Epithelial cell of proximal tubule (primary cell): Measurements from ENCODE around the gene WDFY4. TPM values are rescaled to one million over a fixed set of nuclear protein-coding genes. Genes with fewer than 3 reads are reported as not detected.

ENCODE experiments used
- DNase-seq: peaks from one replicate; pipeline ENCODE4 v3.0.0-alpha.2; 2011; ENCODE audit warnings: low read depth
- H3K4me3 ChIP-seq: 2 replicates; pipeline ENCODE4 v1.5.1; 2011; ENCODE audit warnings: low read depth, mild to moderate bottlenecking, low read length
- total RNA-seq: library from RNA; depleted of rRNA; stranded (reverse); fragments of >200 nt; gene quantifications from 2 replicates; pipeline ENCODE4 v1.2.3, GENCODE V29; 2015
- TF ChIP-seq, protein P1 (sequence below): conservative IDR thresholded peaks from 2 replicates; pipeline ENCODE4 v1.5.1; 2012; ENCODE audit warnings: low read depth, mild to moderate bottlenecking, low read length

Gene WDFY4
- total RNA-seq, 1 donor from 2014 or later = not detected

DNA sequence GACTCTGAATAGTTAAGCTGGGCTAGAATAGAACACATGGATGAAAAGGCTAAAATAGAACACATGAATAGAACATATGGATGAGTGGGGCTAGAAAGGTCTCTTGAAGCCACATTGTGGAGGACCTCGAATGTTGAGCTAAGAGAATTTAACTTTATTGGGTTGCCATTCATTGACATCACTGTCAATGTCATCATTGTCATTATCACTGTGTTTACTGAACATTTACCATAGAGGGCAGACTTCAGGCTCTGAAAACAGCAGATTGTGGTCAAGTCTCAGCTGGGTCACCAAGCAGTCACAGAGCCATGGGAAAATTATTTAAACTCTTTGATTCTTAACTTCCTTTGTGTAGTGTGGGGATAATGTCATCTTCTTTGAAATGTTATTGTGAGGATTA is 80.4 kb downstream of the WDFY4 start:
- TF ChIP-seq, protein P1, sequence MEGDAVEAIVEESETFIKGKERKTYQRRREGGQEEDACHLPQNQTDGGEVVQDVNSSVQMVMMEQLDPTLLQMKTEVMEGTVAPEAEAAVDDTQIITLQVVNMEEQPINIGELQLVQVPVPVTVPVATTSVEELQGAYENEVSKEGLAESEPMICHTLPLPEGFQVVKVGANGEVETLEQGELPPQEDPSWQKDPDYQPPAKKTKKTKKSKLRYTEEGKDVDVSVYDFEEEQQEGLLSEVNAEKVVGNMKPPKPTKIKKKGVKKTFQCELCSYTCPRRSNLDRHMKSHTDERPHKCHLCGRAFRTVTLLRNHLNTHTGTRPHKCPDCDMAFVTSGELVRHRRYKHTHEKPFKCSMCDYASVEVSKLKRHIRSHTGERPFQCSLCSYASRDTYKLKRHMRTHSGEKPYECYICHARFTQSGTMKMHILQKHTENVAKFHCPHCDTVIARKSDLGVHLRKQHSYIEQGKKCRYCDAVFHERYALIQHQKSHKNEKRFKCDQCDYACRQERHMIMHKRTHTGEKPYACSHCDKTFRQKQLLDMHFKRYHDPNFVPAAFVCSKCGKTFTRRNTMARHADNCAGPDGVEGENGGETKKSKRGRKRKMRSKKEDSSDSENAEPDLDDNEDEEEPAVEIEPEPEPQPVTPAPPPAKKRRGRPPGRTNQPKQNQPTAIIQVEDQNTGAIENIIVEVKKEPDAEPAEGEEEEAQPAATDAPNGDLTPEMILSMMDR = no peak
- no peak for DNase-seq

DNA sequence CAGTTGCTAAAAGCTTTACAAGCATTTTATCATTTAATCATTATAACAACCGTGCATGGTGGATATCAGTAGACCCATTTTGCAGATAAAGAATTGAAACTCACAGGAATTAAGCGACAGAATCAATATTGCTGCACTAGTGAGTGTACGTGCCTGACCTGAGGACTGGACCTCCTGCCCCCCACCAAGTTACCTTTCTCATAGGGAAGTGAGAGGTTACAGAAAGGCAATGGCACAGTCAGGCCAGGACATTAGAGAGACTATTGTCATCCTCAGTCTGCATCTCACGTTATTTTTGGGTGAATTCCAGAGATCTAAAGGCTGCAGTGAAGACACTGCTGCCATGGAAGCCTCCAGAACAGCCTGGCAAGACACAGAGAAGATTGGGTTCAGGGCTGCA is 80.9 kb downstream of the WDFY4 start:
- TF ChIP-seq, protein P1 = no peak
- H3K4me3 ChIP-seq = no peak overlapping the region
- DNase-seq = no peak

More for the DNA sequence above, 80.4 kb downstream of the WDFY4 start:
- H3K4me3 ChIP-seq = no peak overlapping the region

DNA sequence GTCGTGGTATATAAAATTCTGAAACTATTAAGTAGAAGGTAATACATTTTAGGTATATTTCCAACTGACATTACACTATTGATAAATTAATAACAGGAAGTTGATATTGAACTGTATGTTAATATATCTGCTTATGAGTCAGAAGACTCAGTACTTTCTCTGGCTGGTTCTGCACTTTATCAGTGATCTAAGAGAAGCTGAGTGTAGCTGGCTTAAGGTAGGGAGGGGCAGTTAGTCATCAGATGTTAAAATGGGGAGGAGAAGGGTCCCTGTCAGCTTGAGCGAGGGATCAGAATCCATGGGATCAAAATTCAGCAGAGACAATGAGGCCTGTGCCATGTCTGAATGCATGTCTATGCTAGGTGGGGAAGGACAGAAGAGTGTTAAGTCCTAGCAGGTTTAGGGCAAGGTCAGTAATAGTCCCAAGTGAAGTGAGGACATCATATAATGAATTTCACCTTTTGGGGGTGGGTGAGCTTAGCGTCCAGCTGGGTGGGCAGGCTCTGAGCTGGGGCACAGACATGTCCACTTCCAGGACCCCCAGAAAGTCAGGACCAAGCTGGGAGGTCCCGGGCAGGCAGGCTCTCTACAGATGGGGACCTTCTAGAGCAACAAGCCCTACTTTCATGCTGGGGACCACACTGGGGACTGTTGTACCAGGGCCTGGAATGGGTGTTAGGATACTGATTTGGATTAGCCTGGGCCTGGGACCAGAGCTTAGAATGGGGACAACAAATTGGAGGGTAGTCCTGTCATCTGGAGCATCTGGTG is 82.9 kb downstream of the WDFY4 start:
- no peak for DNase-seq
- TF ChIP-seq, protein P1 = no peak
- H3K4me3 ChIP-seq = no peak overlapping the region

DNA sequence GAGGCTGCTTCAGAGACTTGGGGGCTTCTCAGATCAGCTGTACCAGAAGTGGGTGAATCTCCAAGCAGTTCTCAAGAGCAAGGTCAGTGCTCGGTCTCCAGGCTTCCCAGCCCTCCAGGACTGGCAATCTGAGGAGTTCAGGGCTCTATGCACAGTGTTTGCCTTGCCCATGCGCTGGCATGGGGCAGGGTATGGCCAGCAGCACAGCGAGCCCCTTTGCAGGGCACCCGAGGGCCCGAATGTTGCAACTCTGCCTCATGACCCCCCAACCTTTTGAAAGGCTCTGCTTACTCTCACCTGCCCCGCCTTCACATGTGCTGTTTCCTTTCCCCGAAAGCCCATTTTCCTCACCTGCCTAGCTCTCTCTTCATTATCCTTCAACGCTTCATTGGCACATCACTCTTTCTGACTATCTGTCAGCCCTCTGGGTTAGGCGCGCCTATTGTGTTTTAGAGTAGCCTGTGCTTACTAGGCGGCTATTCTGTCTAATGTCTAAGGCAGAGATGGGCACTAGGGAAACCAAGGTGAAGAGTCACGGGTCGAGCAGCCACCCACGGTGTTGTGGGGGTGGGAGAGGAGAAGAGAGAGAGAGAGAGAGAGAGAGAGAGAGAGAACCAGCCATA is 83.6 kb downstream of the WDFY4 start:
- TF ChIP-seq, protein P1 = no peak
- H3K4me3 ChIP-seq = no peak overlapping the region
- DNase-seq = no peak

DNA sequence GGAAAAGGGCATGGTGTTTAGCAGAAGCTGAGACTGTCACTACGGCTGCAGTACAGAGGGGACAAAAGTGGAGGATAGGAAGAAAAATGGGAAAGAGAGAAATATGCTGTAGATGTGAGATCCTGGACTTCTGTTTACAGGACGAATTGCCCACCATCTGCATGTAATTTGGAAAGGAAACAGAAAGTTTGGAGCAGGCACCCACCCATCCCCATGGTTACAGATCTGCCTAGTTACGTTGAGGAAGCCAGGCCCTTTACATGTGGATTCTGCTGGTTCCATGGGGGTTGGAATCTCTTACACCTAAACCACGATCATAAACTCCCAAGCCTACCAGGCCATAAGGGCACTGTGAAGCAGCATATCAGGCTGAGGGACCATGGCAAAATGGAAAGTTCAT is 84.3 kb downstream of the WDFY4 start:
- no peak overlapping the region for H3K4me3 ChIP-seq
- DNase-seq = no peak
- TF ChIP-seq, protein P1 = no peak

DNA sequence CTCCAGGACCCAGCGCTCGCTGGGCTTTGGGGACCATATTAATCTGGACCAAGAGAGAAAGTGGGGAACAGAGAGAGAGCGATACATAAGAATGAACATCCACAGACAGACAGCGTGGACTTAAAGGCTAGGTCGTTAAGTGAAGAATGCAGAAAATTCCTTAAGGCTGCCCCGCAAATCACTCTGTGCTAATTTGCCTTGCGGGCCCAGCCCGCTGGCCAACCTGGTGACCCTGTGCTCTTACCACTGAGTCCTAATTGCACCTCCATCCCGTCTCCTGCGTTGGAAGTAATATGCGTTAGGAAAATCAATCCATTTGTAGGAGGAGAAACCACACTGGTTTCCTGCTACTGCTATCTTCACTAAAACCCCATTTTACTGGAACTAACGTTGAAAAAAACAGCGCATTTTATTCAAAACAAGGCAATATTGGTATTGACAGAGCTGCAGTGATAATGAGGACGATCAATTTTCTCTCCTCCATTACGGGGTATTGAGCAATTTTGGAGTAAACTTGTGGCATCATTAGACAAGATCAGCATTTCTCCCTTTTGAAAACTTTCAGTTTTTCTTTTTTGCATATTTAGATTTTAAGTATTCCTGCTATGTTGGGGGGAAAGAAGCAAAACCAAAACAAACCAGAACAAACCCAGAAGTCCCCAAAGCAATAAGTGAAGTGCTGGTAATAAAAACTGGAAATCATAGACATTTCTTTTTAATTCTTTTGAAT is 85.2 kb downstream of the WDFY4 start:
- DNase-seq = no peak
- no peak overlapping the region for H3K4me3 ChIP-seq
- TF ChIP-seq, protein P1 = no peak
